GM18861 (cell line): Measurements from ENCODE around the gene CCR2.
"Not testable (repeated sequence)": the region's sequence is repeated elsewhere in the genome, so short reads cannot be mapped to it uniquely, and the experiment has no call there.

ENCODE experiments used
- ATAC-seq: cut with Tn5 transposase; IDR thresholded peaks from one replicate; pipeline ENCODE4 v1.9.1; 2021; ENCODE audit not compliant: unreplicated experiment

Gene CCR2

GRCh38 chr3:46353647-46354410 is at the start of gene CCR2:
CCR2 (plus strand) TSS chr3:46354111; CDS start chr3:46357528, 3,417 bp downstream.
- ATAC-seq, result no peak

GRCh38 chr3:46304739-46305138 is 49.2 kb upstream of the CCR2 start:
- no peak for ATAC-seq

GRCh38 chr3:46312991-46313390 is 40.9 kb upstream of the CCR2 start:
- ATAC-seq, result no peak

DNA sequence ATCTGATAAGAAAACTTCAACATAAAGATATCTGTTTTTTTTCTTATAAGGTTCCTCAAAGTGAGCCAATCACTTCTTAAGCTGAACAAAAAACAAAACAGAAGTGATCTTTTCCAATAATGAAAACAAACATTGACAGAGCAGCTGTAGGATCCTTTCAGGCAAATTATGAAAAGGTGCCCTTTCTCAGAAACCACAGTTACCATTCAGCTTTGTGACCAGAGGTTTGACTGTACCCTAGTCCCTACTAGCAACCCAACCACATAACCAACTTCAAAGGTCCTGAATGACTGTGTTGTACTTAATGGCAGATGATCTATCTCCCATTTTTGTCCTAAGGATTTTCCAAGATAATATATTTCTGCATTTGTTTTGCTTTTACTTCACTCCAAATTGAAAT is 39.4 kb upstream of the CCR2 start:
- ATAC-seq, result no peak

DNA sequence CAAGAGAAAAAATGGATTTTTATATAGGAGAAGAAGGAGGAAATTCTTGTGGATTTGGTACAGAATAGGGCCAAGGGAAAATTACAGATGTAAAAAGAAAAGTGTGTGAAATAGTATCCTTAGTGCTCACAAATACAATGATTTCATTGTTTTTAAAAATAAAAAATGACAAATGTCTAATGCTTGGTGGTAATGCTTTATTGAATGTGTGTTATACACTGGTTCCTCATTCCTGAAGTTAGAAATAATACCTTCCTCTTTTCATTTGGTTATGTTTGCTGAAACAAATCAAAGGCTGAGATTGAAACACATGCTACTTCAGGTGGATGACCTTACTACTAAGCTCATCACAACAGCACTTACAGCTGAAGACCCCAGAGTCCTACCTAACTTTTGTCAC is 37.7 kb upstream of the CCR2 start:
- no peak for ATAC-seq

- ATAC-seq, result no peak
Observed at GRCh38 chr3:46318207-46318927, 35.5 kb upstream of the CCR2 start.

DNA sequence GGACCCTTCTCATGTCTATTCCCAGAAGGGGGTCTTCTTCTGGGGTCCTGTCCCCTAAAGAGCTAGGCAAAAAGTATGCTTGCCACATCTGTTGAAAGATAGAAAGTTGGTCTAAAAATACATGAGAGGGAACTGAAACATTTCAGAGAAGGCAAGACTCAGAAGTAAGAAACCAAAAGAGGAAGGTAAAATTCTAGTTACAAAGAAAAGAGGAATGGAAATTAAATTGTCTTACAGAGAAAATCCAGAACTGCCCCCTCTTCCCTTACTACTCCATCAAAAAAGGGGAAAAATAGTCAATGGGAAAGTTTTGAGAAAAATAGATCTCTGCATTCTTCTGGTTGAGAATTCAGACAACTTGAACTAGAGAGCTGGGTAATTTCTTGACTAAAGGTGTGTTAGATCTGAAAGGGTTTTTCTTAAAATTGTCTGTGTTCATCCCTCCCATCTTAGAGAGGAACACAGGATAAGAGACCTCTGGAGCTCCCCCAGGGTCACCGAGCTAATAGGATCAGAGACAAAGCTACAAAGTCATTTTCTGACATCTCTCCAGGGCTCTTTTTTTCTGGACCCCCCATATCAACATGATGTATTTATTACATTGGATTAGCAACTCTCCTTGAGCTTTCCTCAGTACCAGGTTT is 32.3 kb upstream of the CCR2 start:
- no peak for ATAC-seq

GRCh38 chr3:46324036-46324435 is 29.9 kb upstream of the CCR2 start:
- no peak for ATAC-seq

GRCh38 chr3:46325645-46326300 is 28.1 kb upstream of the CCR2 start:
- ATAC-seq, result no peak

GRCh38 chr3:46330676-46331075 is 23.2 kb upstream of the CCR2 start:
- ATAC-seq, result not testable (repeated sequence)

GRCh38 chr3:46334741-46335478 is 19.0 kb upstream of the CCR2 start:
- no peak for ATAC-seq

DNA sequence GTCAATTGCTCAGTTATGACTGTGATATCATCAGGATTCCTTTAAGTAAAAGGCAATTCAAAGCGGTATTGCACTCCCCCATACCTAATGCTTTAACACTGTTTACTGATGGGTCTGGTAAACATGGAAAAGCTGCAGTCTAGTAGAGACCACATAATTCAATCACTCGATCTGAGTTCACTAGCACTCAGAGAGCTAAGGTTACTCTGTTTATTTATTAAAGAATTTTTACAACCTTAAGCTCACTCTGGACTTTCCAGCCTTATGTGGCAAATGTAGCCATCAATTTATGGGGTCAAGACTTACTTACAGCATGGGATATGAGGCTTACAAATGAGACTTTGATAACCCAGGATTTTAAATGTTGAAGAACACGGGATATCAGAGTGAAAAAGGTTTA is 18.4 kb upstream of the CCR2 start:
- no peak for ATAC-seq

- ATAC-seq, result no peak
Observed at GRCh38 chr3:46337911-46338310, 16.0 kb upstream of the CCR2 start.

DNA sequence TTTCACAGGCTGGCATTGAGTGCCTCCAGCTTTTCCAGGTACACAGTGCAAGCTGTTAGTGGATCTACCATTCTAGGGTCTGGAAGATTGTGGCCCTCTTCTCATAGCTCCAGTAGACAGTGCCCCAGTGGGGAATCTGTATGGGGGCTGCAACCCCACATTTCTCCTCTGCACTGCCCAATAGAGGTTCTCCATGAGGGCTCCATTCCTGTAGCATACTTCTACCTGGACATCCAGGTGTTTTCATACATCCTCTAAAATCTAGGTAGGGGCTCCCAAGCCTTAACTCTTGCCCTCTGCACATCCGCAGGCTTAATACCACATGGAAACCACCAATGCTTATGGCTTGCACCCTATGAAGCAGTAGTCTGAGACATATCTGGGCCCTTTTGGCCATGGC is 15.1 kb upstream of the CCR2 start:
- no peak for ATAC-seq

- no peak for ATAC-seq
Observed at GRCh38 chr3:46344476-46344875, 9.4 kb upstream of the CCR2 start.

DNA sequence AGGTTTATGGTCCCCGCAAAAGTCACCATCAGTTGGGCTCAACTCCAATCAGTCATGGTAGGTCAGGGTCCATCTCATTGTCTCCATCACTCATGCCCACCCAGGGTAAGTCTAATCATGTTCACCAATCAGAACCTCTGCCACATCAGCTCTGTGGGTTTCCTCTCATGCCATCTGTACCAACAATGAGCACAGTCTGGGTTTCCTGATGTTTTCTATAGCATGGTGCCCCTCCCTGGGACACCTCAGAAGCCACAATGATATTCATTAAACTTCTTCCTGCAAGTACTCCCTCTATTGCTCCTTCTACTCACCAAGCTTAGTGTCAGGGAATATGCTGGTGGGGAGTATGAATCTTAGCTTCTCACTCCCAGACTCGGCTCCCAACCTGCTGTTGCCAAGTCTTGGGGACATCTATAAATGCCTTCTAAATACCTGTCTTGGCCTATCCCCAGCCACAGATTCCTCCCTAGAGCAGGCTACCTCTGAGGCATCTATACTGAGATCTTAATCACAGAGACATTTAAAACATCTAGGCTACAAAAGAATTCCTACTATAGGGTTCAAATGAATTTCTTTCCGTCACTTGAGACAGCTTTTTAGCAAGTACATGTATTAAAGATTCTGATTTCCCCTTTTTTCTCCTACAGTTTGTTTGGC is 5.0 kb upstream of the CCR2 start:
- no peak for ATAC-seq

- ATAC-seq, result peak; percentile 62
Observed at GRCh38 chr3:46349484-46350261, 4.2 kb upstream of the CCR2 start.

DNA sequence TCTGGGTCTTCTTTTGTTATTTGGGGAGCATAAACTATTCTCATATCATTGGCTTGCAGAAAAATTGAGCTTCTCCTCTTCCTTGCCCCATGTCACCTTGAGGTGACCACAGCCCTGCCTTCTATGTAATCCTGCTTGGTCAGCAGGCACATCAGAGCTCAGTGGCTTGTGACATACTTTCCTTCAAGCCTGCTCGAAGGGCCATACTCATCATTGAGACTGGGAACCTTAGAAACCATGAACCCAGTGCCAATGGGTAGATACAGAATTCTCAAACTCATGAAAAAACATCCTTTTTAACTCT is 3.7 kb upstream of the CCR2 start:
- ATAC-seq, result peak; percentile 29

DNA sequence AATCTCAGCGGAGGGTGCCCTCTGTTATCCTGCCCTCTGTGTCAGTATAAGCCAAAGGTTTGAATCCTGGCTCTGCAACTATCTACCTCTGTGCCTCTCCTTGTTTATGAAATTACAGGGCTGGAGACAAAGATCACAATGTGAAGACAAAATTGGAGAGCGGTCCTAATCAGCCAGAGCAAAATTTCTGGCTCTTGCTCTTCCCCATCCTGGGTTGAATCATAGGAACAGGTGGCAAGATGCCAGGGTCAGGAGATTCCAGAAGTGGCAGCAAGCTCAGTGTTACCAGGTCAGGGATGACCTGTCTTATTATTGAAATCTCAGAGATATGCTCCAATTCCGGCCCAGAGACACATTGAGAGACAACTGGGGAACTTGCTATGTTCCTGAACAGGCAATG is 2.3 kb upstream of the CCR2 start:
- ATAC-seq, result no peak

GRCh38 chr3:46353090-46353489 is 821 bp upstream of the CCR2 start:
- ATAC-seq, result no peak
